OCI-LY7 (cell line): ENCODE measurements around the gene RXRA.

Experiments
- CTCF ChIP-seq: fragments of 200-600 bp; sonication (generic); conservative IDR thresholded peaks from 2 replicates; pipeline ENCODE4 v1.5.1; 2014; ENCODE audit warnings: mild to moderate bottlenecking, antibody characterized with exemption, low read length, moderate library complexity, mixed read lengths
- EZH2phosphoT487 ChIP-seq: fragments of 200-600 bp; sonication (generic); IDR thresholded peaks from 2 replicates; pipeline ENCODE4 v1.6.1; 2018; ENCODE audit warnings: low read depth, borderline replicate concordance, mild to moderate bottlenecking, mixed run types, antibody characterized with exemption, low read length, moderate library complexity, mixed read lengths

DNA sequence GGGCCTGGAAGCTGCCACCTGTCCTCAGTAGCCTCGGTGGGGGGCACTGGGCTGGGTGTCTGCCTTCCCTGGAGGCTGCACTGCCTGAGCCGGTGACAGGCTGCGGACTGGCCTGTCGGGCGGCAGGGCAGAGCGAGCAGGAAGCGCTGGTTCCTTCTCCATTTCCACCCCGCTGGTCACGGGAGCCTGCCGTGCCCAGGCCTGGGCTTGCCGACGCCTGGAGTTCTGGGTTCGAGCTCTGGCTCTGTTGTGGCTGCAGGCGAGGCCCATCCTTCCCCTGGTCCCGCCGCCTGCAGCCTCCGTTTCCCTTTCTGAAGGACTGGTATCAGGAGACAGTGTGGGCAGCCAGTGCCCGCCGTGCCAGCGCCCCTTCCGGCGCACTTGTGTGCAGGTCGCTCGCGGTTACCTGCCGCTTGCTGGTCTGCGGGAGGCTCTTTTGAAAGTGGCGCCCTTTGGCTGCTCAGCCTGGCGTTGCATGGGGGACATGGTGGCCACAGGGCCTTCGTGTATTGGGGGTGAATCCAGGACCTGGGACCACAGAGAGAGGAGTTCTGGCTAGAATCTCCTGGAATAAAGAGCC is 34.0 kb downstream of the RXRA start:
- TF ChIP-seq CTCF (no peak; the same call in 1 of the 2 replicates), EZH2phosphoT487 (no peak)
